Measurements from ENCODE around the gene GAB4. TPM values are rescaled to one million over a fixed set of nuclear protein-coding genes. Genes with fewer than 3 reads are reported as not detected.

The GAB4 gene
- total and polyA plus RNA-seq, 2 of the 8 experiments (the other 6 are each of a cell fraction or from before 2014, with no cell fraction given): 0.03 to 0.17 TPM

DNA sequence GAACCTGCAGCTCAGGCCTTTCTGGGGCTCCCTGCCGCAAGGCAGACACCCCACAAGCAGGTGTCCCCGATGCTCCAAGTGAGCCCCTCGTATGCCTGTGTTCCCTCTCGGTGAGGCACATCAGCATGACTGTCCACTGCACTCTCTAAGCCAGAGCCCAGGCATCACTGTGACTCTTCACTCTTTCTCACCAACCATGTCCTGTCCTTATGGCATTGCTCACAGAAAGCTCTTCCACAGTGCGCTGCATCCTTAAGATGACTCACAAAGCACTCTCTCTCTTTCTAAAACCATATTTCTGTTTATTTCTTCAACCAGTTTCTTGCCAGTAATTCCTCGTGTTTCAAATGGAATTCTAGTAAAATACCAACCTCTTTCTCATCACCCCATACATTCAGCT lies 18.1 kb downstream of the GAB4 start:
- Histone ChIP-seq H2BK20ac (ENCODE audit: low read length) (no peak overlapping the region), H3K23me2 (ENCODE audit: low read depth, low read length) (no peaks in the 10 kb centered on the region)
- TF ChIP-seq BRCA1 (IDR thresholded peaks at IDR 0.05; ENCODE audit: low read depth, low read length): no peak
- no peak for TF ChIP-seq BCL11A (IDR thresholded peaks at IDR 0.05; ENCODE audit: low read depth in 2 of 2, low read length in 2 of 2)
- TF ChIP-seq POLR2A (IDR thresholded peaks at IDR 0.05; ENCODE audit: control extremely low read depth in 1 of 2, low read depth in 2 of 2, low read length in 2 of 2): no peak
- no peak for TF ChIP-seq HDAC2 (IDR thresholded peaks at IDR 0.05; ENCODE audit: borderline replicate concordance in 1 of 2, low read depth in 2 of 2, low read length in 2 of 2)
- TF ChIP-seq SAP30 (IDR thresholded peaks at IDR 0.05; ENCODE audit: insufficient read depth, insufficient replicate concordance, low read length): no peak
- no peak for TF ChIP-seq CTBP2 (IDR thresholded peaks at IDR 0.05; ENCODE audit: borderline replicate concordance, insufficient read depth, insufficient read length, low read length)
- no peak for TF ChIP-seq CHD2 (IDR thresholded peaks at IDR 0.05; ENCODE audit: low read length)
- no peak for TF ChIP-seq FOSL1 (IDR thresholded peaks at IDR 0.05; ENCODE audit: insufficient read depth, low read depth, low read length)
- no peak for TF ChIP-seq JUND (IDR thresholded peaks at IDR 0.05; ENCODE audit: low read length)
- no peak for TF ChIP-seq RAD21 (IDR thresholded peaks at IDR 0.05 in 1 of 2, conservative IDR thresholded peaks at IDR 0.05 in 1 of 2; ENCODE audit: low read depth in 2 of 2, low read length in 2 of 2)
- no peak for TF ChIP-seq TAF7 (optimal IDR thresholded peaks at IDR 0.05; ENCODE audit: borderline replicate concordance, low read depth, low read length)
- no peak for TF ChIP-seq NRF1 (IDR thresholded peaks at IDR 0.05; ENCODE audit: low read depth, low read length)
- no peak for TF ChIP-seq SP4 (IDR thresholded peaks at IDR 0.05; ENCODE audit: low read length)
- TF ChIP-seq TEAD4 (IDR thresholded peaks at IDR 0.05; ENCODE audit: low read depth, low read length): no peak
- TF ChIP-seq SRF (IDR thresholded peaks at IDR 0.05; ENCODE audit: low read depth, low read length): no peak

More for the DNA sequence above, 18.1 kb downstream of the GAB4 start:
- 77% methylated on average over 6 of the region's 6 CpGs; no CpG with 5 or more reads in 1 of the 2 experiments for whole genome bisulfite sequencing, 2 experiments (ENCODE audit: extremely low coverage in 1 of 2, insufficient coverage in 1 of 2, insufficient read length in 1 of 2, insufficient replicate concordance in 2 of 2, low coverage in 1 of 2, low lambda C conversion rate in 2 of 2, missing lambda C conversion rate in 1 of 2)
- no peak overlapping the region for H3K56ac ChIP-seq (replicated peaks; ENCODE audit: insufficient read length, low read depth, low read length)
- POLR2A ChIA-PET (ENCODE audit: partially characterized antibody): no interaction called here
- no peak overlapping the region for H2AFZ ChIP-seq (ENCODE audit: low read length)
- H3K4me1 ChIP-seq (replicated peaks in 1 of 4; ENCODE audit: control insufficient read depth in 3 of 4, insufficient read depth in 4 of 4, low read length in 3 of 4): no peaks in the 10 kb centered on the region
- H3K79me2 ChIP-seq (ENCODE audit: control insufficient read depth in 1 of 2, insufficient read depth in 2 of 2, low read length in 2 of 2): no peaks in the 10 kb centered on the region
- H4K20me1 ChIP-seq (replicated peaks in 1 of 2; ENCODE audit: control insufficient read depth in 1 of 2, insufficient read depth in 2 of 2, low read length in 2 of 2): no peaks in the 10 kb centered on the region
- H2BK5ac ChIP-seq (ENCODE audit: low read depth, low read length): no peak overlapping the region
- H2AK5ac ChIP-seq (ENCODE audit: low read depth, low read length): no peak overlapping the region
- peaks cover 53 to 87% of the 10 kb centered on the region in 2 experiments for H3K9me3 ChIP-seq (ENCODE audit: insufficient read depth in 2 of 2, low read depth in 1 of 2, low read length in 1 of 2)
- no peak overlapping the region for H4K5ac ChIP-seq (ENCODE audit: insufficient read length, low read depth, low read length)
- no peak overlapping the region for H2BK120ac ChIP-seq (replicated peaks; ENCODE audit: low read depth, low read length)
- no peak overlapping the region for H2BK15ac ChIP-seq (ENCODE audit: low read length)
- H3K4ac ChIP-seq (replicated peaks; ENCODE audit: insufficient read length, low read depth, low read length): no peak overlapping the region
- no peak overlapping the region for H2BK12ac ChIP-seq (ENCODE audit: low read depth, low read length)
- no peak overlapping the region for H3K23ac ChIP-seq (ENCODE audit: insufficient read length)
- DNase-seq (ENCODE audit: low read depth in 1 of 2, low spot score in 2 of 2) (no peak), FAIRE-seq (no peak)
- H3K4me3 ChIP-seq (ENCODE audit: extremely low read depth in 1 of 4, insufficient read depth in 2 of 4, low read depth in 3 of 4, low read length in 4 of 4): no peak overlapping the region
- no peak overlapping the region for H3K9ac ChIP-seq (replicated peaks in 1 of 4; ENCODE audit: extremely low read depth in 1 of 4, low read depth in 3 of 4, low read length in 3 of 4)
- no peaks in the 10 kb centered on the region for H3K27me3 ChIP-seq (replicated peaks in 1 of 4; ENCODE audit: control insufficient read depth in 3 of 4, extremely low read depth in 1 of 4, insufficient read depth in 3 of 4, low read length in 3 of 4)
- no peak overlapping the region for H3K27ac ChIP-seq (ENCODE audit: low read depth, low read length)
- H3K36me3 ChIP-seq (ENCODE audit: control insufficient read depth in 2 of 4, insufficient read depth in 4 of 4, low read length in 3 of 4): no peaks in the 10 kb centered on the region
- H3K18ac ChIP-seq (ENCODE audit: extremely low read depth, low read length): no peak overlapping the region
- no peak overlapping the region for H4K8ac ChIP-seq (ENCODE audit: extremely low read depth, insufficient read depth, low read length)
- CTCF ChIA-PET (ENCODE audit: partially characterized antibody): no interaction called here
- H3K4me2 ChIP-seq (ENCODE audit: insufficient read depth in 1 of 2, low read depth in 2 of 2, low read length in 2 of 2): no peak overlapping the region
- H3K14ac ChIP-seq (ENCODE audit: insufficient read length): no peak overlapping the region
- no peak overlapping the region for H4K91ac ChIP-seq (replicated peaks; ENCODE audit: insufficient read length, low read length)
- no peaks in the 10 kb centered on the region for H3K79me1 ChIP-seq (ENCODE audit: low read depth, low read length)

Data from H1 (cell line).